Measurements from ENCODE around the gene DCTN1.
A peak's percentile ranks its signal among the peaks of the same experiment; 100 is the strongest.
"Not testable (repeated sequence)": the region's sequence is repeated elsewhere in the genome, so short reads cannot be mapped to it uniquely, and the experiment has no call there.

The DCTN1 gene

GRCh38 chr2:74349889-74350288, 30.2 kb downstream of the DCTN1 start:
- no peak for TF ChIP-seq CTCF (IDR thresholded peaks at IDR 0.05; ENCODE audit: low read depth, low read length, missing control alignments)
- no peak for DNase-seq (ENCODE audit: low read depth)
- H3K4me3 ChIP-seq (ENCODE audit: low read depth, low read length) = no peak overlapping the region
- in situ Hi-C loops (cut with HindIII; ENCODE audit: low sequenced_read_pairs) = no loop called here

- in situ Hi-C loops (cut with HindIII; ENCODE audit: low sequenced_read_pairs) = no loop called here
- no peak overlapping the region for H3K4me3 ChIP-seq (ENCODE audit: low read depth, low read length)
- no peak for TF ChIP-seq CTCF (IDR thresholded peaks at IDR 0.05; ENCODE audit: low read depth, low read length, missing control alignments)
- no peak for DNase-seq (ENCODE audit: low read depth)
These were observed 32.4 kb downstream of the DCTN1 start for GRCh38 chr2:74347742-74348141.

GRCh38 chr2:74347303-74347702, 32.8 kb downstream of the DCTN1 start:
- H3K4me3 ChIP-seq (ENCODE audit: low read depth, low read length) = no peak overlapping the region
- TF ChIP-seq CTCF (IDR thresholded peaks at IDR 0.05; ENCODE audit: low read depth, low read length, missing control alignments) = no peak
- no peak for DNase-seq (ENCODE audit: low read depth)
- in situ Hi-C loops (cut with HindIII; ENCODE audit: low sequenced_read_pairs) = no loop called here

GRCh38 chr2:74345272-74345943, 34.7 kb downstream of the DCTN1 start:
- no peak overlapping the region for H3K4me3 ChIP-seq (ENCODE audit: low read depth, low read length)
- DNase-seq (ENCODE audit: low read depth) = no peak
- in situ Hi-C loops (cut with HindIII; ENCODE audit: low sequenced_read_pairs) = no loop called here
- TF ChIP-seq CTCF (IDR thresholded peaks at IDR 0.05; ENCODE audit: low read depth, low read length, missing control alignments) = no peak

- in situ Hi-C loops (cut with HindIII; ENCODE audit: low sequenced_read_pairs) = no loop called here
- H3K4me3 ChIP-seq (ENCODE audit: low read depth, low read length) = no peak within 1 kb of the TSS
- no peak for TF ChIP-seq CTCF (IDR thresholded peaks at IDR 0.05; ENCODE audit: low read depth, low read length, missing control alignments)
- no peak for DNase-seq (ENCODE audit: low read depth)
These were observed 36.8 kb downstream of the DCTN1 start, which contains the start of gene SLC4A5 for GRCh38 chr2:74343316-74343715. TSS of gene SLC4A5 (minus strand) at chr2:74343416. CDS start at chr2:74315023, 28,393 bp downstream.

GRCh38 chr2:74336227-74336626, 43.9 kb downstream of the DCTN1 start:
- DNase-seq (ENCODE audit: low read depth); H3K4me3 ChIP-seq (ENCODE audit: low read depth, low read length); in situ Hi-C loops (cut with HindIII; ENCODE audit: low sequenced_read_pairs): not testable (repeated sequence)

- peak; percentile 41 for DNase-seq (ENCODE audit: low read depth)
- TF ChIP-seq CTCF (IDR thresholded peaks at IDR 0.05; ENCODE audit: low read depth, low read length, missing control alignments) = peak; percentile 98
- H3K4me3 ChIP-seq (ENCODE audit: low read depth, low read length) = no peak overlapping the region
- in situ Hi-C loops (cut with HindIII; ENCODE audit: low sequenced_read_pairs) = no loop called here
These were observed 45.2 kb downstream of the DCTN1 start for GRCh38 chr2:74334931-74335333.
